GM06990 (cell line): Measurements from ENCODE around the gene WNT6.

Experiments
- DNase-seq: peaks from one replicate; pipeline ENCODE4 v3.0.0-alpha.2; 2011; ENCODE audit not compliant: insufficient read length; ENCODE audit errors: extremely low read depth
- H3K27me3 ChIP-seq: replicated peaks from 2 replicates; pipeline ENCODE4 v1.6.0; 2011; ENCODE audit warnings: low read length; ENCODE audit not compliant: control insufficient read depth, insufficient read depth
- H3K36me3 ChIP-seq: 2 replicates; pipeline ENCODE4 v1.5.1; 2011; ENCODE audit warnings: low read length; ENCODE audit not compliant: control insufficient read depth, insufficient read depth
- H3K4me3 ChIP-seq: replicated peaks from 2 replicates; pipeline ENCODE4 v1.5.1; 2011; ENCODE audit warnings: low read depth, mild to moderate bottlenecking, control low read depth, low read length
- CTCF ChIP-seq: IDR thresholded peaks from 2 replicates; pipeline ENCODE4 v1.5.1; 2011; ENCODE audit warnings: low read length, control low read depth, mild to moderate bottlenecking, inconsistent platforms; ENCODE audit not compliant: insufficient read depth, poor library complexity, severe bottlenecking

WNT6 gene

GRCh38 chr2:218897394-218898108 is 37.9 kb downstream of the WNT6 start:
- DNase-seq = no peak
- TF ChIP-seq CTCF = no peak
- peak overlapping the region; percentile 63 for H3K4me3 ChIP-seq

DNA sequence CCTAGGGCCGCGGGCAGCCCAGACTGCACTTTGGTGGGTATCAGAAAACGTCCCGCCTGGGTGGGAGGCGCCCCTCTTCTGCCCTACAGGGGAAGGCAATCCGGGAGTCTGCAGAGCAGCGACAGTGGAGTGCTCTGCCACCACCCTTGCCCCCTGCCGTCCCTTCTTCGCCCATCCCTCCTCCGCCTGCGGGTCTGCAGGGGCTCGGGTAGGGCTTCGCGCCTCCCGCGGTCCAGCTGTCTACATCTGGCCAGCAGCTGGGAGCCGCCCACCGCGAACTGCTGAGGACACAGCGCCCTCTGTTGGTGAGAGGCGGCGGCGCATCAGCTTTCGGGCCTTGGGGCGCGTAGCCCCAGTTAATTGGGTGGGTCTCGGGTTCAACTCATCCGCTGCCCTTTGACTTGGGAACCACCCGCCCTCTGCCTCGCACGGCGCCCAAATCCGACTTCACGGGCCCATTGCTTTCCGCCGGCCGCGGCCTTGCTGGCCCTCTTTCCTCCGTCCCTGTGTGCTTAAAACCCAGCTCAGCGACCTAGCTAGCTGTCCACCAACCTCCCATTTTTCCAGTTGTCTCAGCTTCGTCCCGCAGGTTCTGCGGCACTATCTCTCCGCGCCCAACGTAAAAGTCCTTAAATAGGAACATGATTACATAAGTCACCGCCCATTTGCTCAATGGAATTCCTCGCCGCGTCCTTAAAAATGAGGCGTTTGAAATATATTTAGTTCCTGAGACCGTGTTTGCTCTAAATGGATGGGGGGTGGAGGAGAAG is 38.7 kb downstream of the WNT6 start:
- Histone ChIP-seq H3K4me3 (peak overlapping the region; percentile 63), H3K36me3 (no peaks in the 10 kb centered on the region), H3K27me3 (no peaks in the 10 kb centered on the region)
- peak; percentile 96 for TF ChIP-seq CTCF
- DNase-seq = peak; percentile 85

More at GRCh38 chr2:218897394-218898108, 37.9 kb downstream of the WNT6 start:
- Histone ChIP-seq H3K27me3 (no peaks in the 10 kb centered on the region), H3K36me3 (no peaks in the 10 kb centered on the region)

- no peaks in the 10 kb centered on the region for H3K27me3 ChIP-seq
- H3K4me3 ChIP-seq = no peak overlapping the region
- DNase-seq = no peak
- TF ChIP-seq CTCF = no peak
- no peaks in the 10 kb centered on the region for H3K36me3 ChIP-seq
Measured at GRCh38 chr2:218899147-218899546, 39.5 kb downstream of the WNT6 start.

- Histone ChIP-seq H3K4me3 (no peak overlapping the region), H3K36me3 (no peaks in the 10 kb centered on the region), H3K27me3 (no peaks in the 10 kb centered on the region)
- TF ChIP-seq CTCF = no peak
- DNase-seq = no peak
Measured at GRCh38 chr2:218902427-218902826, 42.8 kb downstream of the WNT6 start.

DNA sequence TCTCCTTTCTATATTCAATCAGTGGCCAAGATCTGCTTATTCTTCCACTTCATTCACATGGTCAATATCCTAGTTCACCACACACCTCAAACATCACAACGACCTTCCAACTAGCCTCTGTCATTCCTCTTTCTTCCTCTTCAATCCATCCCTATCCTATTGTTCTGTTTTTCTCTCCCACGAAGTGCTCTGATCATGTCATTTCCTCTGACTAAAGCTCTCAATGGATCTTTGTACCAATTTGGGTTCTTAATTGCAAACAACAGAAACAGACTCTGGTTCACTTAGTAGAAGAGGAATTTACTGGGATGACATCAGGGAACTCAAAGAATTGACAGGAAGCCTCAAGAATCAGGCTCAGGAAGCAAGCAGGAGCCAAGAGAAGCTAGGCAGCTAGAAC is 44.6 kb downstream of the WNT6 start:
- Histone ChIP-seq H3K4me3 (no peak overlapping the region), H3K36me3 (no peaks in the 10 kb centered on the region), H3K27me3 (no peaks in the 10 kb centered on the region)
- no peak for DNase-seq
- TF ChIP-seq CTCF = no peak
